ENCODE results near the gene RANBP10. TPM values are rescaled to one million over a fixed set of nuclear protein-coding genes. Genes with fewer than 3 reads are reported as not detected.

Gene RANBP10
- total RNA-seq, 1 donor from 2014 or later = 16.4 TPM

GRCh38 chr16:67783353-67783725 is 23.0 kb downstream of the RANBP10 start:
- DNase-seq (ENCODE audit: low spot score) = no peak
- intact Hi-C loops (cut with DNase I) = no loop called here

- no peak for DNase-seq (ENCODE audit: low spot score)
- intact Hi-C loops (cut with DNase I) = no loop called here
Observed at GRCh38 chr16:67782567-67783352, 23.6 kb downstream of the RANBP10 start.

- no peak for DNase-seq (ENCODE audit: low spot score)
- intact Hi-C loops (cut with DNase I) = no loop called here
Observed at GRCh38 chr16:67781565-67781921, 24.8 kb downstream of the RANBP10 start.

GRCh38 chr16:67780847-67781564 is 25.4 kb downstream of the RANBP10 start:
- intact Hi-C loops (cut with DNase I) = no loop called here

GRCh38 chr16:67779256-67780014 is 26.9 kb downstream of the RANBP10 start:
- no peak for DNase-seq (ENCODE audit: low spot score)
- intact Hi-C loops (cut with DNase I) = no loop called here

More at GRCh38 chr16:67780847-67781564, 25.4 kb downstream of the RANBP10 start:
- no peak for DNase-seq (ENCODE audit: low spot score)

DNA sequence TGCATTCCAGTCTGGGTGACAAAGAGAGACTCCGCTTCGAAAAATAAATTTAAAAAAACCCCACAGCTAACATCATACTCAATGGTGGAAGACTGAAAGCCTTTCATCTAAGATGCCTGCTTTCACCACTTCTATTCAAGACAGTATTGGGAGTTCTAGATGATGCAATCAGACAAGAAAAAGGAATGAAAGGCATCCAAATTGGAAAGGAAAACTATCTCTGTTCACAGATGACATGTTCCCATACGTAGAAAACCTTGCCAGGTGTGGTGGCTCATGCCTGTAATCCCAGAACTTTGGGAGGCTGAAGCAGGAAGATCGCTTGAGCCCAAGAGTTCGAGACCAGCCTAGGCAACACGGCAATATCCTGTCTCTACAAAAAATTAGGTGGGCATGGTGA is 31.1 kb downstream of the RANBP10 start:
- intact Hi-C loops (cut with DNase I) = no loop called here
- no peak for DNase-seq (ENCODE audit: low spot score)

- intact Hi-C loops (cut with DNase I) = no loop called here
- no peak for DNase-seq (ENCODE audit: low spot score)
Observed at GRCh38 chr16:67774457-67774853, 31.9 kb downstream of the RANBP10 start.

GRCh38 chr16:67773569-67774456 is 32.5 kb downstream of the RANBP10 start:
- no peak for DNase-seq (ENCODE audit: low spot score)
- intact Hi-C loops (cut with DNase I) = no loop called here

DNA sequence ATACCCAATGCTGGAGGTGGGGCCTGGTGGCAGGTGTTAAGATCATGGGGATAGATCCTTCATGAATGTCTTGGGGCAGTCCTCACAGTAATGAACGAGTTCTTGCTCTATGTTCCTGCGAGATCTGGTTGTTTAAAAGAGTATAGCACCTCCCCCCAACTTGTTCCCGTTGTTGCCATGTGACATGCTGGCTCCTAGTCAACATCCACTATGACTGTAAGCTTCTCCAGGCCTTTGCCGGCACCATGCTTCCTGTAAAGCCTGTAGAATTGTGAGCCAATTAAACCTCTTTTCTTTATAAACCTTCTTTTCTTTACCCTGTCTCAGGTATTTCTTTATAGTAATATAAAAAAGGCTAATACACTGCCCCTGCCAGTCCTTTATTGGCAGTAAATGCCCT is 33.3 kb downstream of the RANBP10 start:
- DNase-seq (ENCODE audit: low spot score) = no peak
- intact Hi-C loops (cut with DNase I) = no loop called here

- no peak for DNase-seq (ENCODE audit: low spot score)
- intact Hi-C loops (cut with DNase I) = no loop called here
Observed at GRCh38 chr16:67770346-67770991, 35.9 kb downstream of the RANBP10 start.

- no peak for DNase-seq (ENCODE audit: low spot score)
- intact Hi-C loops (cut with DNase I) = no loop called here
Observed at GRCh38 chr16:67767953-67768352, 38.4 kb downstream of the RANBP10 start.

- intact Hi-C loops (cut with DNase I) = no loop called here
- DNase-seq (ENCODE audit: low spot score) = no peak
Observed at GRCh38 chr16:67766291-67766690, 40.1 kb downstream of the RANBP10 start.

GRCh38 chr16:67764158-67764667 is 42.1 kb downstream of the RANBP10 start:
- intact Hi-C loops (cut with DNase I) = no loop called here
- no peak for DNase-seq (ENCODE audit: low spot score)

DNA sequence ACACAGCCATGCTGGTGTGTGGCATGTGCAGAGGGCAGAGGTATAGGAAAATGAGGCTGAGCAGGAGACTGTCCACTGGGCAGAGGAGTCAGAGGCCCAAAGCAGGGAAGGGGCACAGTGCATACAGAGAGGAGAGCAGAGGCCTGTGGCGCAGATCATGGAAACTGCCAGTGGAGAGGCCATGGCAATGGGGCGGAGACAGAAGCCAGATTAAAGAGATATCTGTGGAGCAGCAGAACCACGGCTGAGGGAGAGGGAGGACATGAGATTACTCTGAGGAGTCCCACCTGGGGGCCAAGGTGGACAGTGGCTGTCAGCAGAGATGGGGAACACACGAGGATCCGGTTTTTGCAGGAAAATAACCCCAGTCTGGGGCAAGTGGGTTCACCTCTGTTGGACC is 43.3 kb downstream of the RANBP10 start:
- no peak for DNase-seq (ENCODE audit: low spot score)
- intact Hi-C loops (cut with DNase I) = no loop called here

DNA sequence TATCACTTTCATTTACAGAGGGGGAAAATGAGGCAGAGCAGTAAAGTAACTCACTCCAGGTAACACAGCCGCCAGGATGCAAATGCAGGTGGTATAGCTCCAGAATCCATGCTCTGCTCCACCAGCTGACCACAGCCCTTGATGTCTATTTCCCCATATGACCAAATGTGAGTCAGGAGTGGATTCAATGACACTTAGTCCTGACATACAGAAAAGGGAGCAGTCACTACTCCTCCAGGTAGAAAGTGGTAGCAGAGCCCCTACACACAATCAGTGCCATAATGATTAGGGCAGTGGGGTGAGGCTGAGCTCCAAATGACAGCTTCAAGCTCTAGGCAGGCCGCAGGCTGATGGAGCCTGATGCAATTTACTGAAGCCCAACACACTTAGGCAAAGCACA is 44.0 kb downstream of the RANBP10 start:
- intact Hi-C loops (cut with DNase I) = no loop called here
- DNase-seq (ENCODE audit: low spot score) = no peak

GRCh38 chr16:67761924-67762323 is 44.4 kb downstream of the RANBP10 start:
- intact Hi-C loops (cut with DNase I) = no loop called here
- DNase-seq (ENCODE audit: low spot score) = no peak

DNA sequence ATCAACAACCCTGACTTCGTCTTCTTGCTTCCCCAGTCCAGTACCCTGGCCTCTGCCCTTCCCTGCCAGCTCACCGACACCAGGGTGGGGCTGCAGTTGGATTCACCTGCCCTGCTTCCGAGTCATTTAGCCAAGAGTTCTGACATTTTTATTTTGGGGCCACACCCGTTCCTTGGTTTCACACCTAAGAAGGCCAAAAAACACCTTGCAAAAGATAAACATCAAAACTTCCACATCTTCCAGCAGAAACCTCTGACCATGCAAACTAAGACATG is 45.5 kb downstream of the RANBP10 start:
- no peak for DNase-seq (ENCODE audit: low spot score)
- intact Hi-C loops (cut with DNase I) = no loop called here

DNA sequence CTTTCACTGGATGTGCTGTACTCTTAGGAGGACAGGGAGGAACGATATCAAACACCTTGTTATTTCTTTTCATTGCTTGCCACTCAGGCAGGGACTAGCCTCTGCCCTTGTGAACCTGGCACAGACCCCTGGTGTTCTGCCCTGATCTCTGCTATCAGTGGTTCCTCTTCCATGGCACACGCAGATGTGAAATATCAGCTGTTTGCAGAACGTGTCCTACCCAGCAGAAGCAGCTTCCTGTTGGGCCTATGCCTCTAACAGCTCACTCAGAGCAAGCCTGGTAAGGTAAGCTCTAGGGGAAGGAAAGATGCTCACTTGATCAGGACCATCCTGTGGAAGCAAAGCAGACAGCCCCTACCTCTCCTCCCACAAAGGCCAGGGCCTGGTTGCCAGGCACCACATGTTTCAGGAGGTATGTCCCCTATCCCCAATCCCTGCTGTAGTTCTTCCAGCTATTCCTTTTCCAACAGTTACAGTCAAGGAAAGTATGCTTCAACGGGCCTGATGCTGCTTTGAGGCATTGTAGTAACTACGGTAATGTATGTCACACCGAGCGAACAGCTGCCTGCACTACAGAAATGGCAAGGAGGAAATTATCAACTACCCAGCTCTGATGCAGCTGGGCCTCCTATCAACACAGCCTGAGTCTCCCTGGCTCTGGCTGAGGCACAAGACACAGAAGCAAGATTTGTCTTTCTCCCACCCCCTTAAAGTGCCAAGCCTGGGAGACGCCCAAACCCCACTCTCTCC is 46.0 kb downstream of the RANBP10 start:
- intact Hi-C loops (cut with DNase I) = no loop called here
- no peak for DNase-seq (ENCODE audit: low spot score)

Data from cardiac septum (tissue), 1 donor.